ENCODE results near the gene GPR62.
"Not testable (repeated sequence)": the region's sequence is repeated elsewhere in the genome, so short reads cannot be mapped to it uniquely, and the experiment has no call there.

GRCh38 chr3:51928981-51929380 lies 26.2 kb upstream of the GPR62 start:
- TF ChIP-seq ELF2 (CRISPR knock-in tag; IDR thresholded peaks at IDR 0.05); POLR2AphosphoS5 (IDR thresholded peaks at IDR 0.05; ENCODE audit: control insufficient read depth, insufficient read depth, low read depth, low read length); REST (IDR thresholded peaks at IDR 0.05; ENCODE audit: borderline replicate concordance); REST (CRISPR knock-in tag; IDR thresholded peaks at IDR 0.05; ENCODE audit: low read depth); ZNF282 (CRISPR knock-in tag; IDR thresholded peaks at IDR 0.05); ZZZ3 (IDR thresholded peaks at IDR 0.05); CTCF (IDR thresholded peaks at IDR 0.05 in 2 of 3, conservative IDR thresholded peaks at IDR 0.05 in 1 of 3; ENCODE audit: insufficient read depth in 2 of 3, low read depth in 1 of 3, low read length in 3 of 3); ZNF263 (CRISPR knock-in tag; IDR thresholded peaks at IDR 0.05; ENCODE audit: borderline replicate concordance); FOXP1 (CRISPR knock-in tag; IDR thresholded peaks at IDR 0.05): not testable (repeated sequence)

All from K562 (cell line).